ENCODE results near the gene HMGB4.

Gene HMGB4

GRCh38 chr1:33863779-33864178 lies at the start of gene HMGB4:
TSS of gene HMGB4 (plus strand) at chr1:33864079. CDS start at chr1:33864192, 113 bp downstream.
- no peak for DNase-seq

- no peak for DNase-seq
Observed at GRCh38 chr1:33814166-33814565, 49.7 kb upstream of the HMGB4 start.

GRCh38 chr1:33815061-33815460 lies 48.8 kb upstream of the HMGB4 start:
- DNase-seq = no peak

GRCh38 chr1:33818071-33818470 lies 45.8 kb upstream of the HMGB4 start:
- DNase-seq = no peak

GRCh38 chr1:33819290-33819912 lies 44.5 kb upstream of the HMGB4 start:
- DNase-seq = no peak

- no peak for DNase-seq
Observed at GRCh38 chr1:33819913-33820311, 44.0 kb upstream of the HMGB4 start.

- no peak for DNase-seq
Observed at GRCh38 chr1:33820804-33821203, 43.1 kb upstream of the HMGB4 start.

- DNase-seq = no peak
Observed at GRCh38 chr1:33821291-33821690, 42.6 kb upstream of the HMGB4 start.

- DNase-seq = no peak
Observed at GRCh38 chr1:33822396-33822795, 41.5 kb upstream of the HMGB4 start.

DNA sequence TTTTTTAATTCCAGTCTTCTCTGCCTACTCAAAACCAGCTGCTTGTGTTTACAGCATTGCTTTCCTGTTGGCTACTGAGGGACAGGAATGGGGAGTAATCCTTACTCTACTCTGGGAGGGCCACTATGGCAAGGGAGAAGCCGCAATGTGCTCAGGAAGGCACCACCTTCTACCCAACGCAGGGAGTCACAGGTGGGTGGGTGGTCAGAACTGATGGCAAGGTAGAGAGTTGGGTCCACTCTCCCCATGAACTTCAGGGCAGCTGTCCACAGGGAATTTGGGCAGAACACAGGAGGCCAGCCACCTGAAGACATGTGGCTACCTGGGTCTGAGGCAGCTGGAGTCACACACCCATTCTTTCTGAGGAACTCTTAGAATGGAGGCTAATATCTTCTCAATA lies 40.5 kb upstream of the HMGB4 start:
- no peak for DNase-seq

DNA sequence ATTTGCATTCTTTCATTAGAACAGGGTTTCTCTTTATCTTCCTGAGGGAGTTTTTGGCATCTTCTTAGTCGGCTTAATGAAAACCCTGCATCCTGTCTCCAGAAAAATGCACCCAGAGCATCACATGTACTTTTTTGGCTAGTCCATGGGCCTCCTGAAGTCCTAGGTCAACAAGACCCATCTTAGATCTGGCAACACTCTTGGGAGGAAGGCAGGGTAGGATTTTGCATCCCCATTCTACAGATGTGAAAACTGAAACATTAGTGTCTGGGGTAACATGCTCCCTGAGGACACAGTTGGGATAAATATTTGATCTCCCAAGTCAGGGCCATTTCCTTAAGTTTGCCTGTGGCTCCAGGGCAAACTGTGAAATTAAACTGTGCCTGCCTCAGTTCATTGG lies 40.0 kb upstream of the HMGB4 start:
- no peak for DNase-seq

- DNase-seq = no peak
Observed at GRCh38 chr1:33824321-33824720, 39.6 kb upstream of the HMGB4 start.

DNA sequence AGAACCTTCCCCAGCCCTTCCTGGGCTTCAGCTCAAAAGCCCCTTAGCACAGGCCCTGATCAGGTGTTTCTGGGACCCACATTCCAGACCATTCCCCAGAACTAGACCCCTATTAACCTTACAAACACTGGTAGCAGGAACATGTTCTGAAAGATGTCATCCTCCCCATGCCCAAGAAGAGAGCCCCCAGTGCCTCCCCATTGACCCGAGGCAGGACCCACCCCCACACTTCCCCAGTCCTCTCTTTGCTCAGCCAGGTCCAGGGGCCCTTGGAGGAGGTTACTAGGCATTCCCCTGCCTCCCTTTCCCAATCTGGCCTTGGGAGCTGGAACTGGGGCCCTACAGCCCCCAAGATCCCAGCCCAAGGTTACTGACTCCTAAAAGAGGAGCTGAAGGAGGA lies 38.9 kb upstream of the HMGB4 start:
- no peak for DNase-seq

DNA sequence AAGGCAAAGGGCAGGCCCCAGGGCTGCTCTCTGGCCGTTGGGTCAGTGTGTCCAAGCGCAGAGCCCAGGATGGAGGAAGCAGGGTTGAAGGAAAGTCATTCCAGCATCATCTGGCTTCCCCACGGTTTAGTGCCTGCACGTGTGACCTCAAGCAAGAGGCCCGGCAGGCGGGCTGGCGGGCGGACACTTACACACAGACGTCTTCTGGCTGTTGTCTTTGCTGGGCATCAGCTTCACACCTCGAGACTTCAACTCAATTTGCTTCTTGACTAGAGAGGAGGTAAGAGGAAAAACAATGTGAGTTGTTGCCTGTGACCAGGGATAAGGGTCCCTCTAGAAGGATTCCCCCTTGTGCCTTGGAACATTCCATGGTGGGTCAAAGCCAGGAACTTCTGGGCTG lies 38.4 kb upstream of the HMGB4 start:
- no peak for DNase-seq

GRCh38 chr1:33826311-33826710 lies 37.6 kb upstream of the HMGB4 start:
- DNase-seq = no peak

GRCh38 chr1:33826711-33827110 lies 37.2 kb upstream of the HMGB4 start:
- no peak for DNase-seq

GRCh38 chr1:33828059-33828458 lies 35.8 kb upstream of the HMGB4 start:
- DNase-seq = no peak

GRCh38 chr1:33828654-33829053 lies 35.2 kb upstream of the HMGB4 start:
- no peak for DNase-seq

GRCh38 chr1:33836911-33837310 lies 27.0 kb upstream of the HMGB4 start:
- DNase-seq = no peak

DNA sequence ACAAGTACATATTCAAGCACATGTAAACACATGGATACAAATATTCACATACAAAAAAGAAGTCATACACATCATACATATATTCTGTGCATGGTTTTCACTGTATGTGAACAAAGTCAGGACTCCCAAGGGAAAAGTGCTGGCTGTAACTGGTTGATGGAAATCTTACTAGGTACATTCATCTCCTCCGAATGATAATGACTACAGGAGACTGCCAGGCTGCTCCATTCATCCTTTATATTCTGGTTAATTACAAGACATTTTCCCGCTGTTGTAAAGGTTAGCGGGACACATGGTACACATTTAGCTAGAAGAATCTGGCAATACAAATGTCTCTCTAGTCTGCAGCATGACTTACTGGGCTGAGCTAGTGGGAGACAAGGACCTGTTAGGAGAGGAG lies 26.2 kb upstream of the HMGB4 start:
- no peak for DNase-seq

- DNase-seq = no peak
Observed at GRCh38 chr1:33841494-33841893, 22.4 kb upstream of the HMGB4 start.

GRCh38 chr1:33842348-33842747 lies 21.5 kb upstream of the HMGB4 start:
- no peak for DNase-seq

- DNase-seq = no peak
Observed at GRCh38 chr1:33844166-33844565, 19.7 kb upstream of the HMGB4 start.

GRCh38 chr1:33846861-33847260 lies 17.0 kb upstream of the HMGB4 start:
- DNase-seq = no peak

DNA sequence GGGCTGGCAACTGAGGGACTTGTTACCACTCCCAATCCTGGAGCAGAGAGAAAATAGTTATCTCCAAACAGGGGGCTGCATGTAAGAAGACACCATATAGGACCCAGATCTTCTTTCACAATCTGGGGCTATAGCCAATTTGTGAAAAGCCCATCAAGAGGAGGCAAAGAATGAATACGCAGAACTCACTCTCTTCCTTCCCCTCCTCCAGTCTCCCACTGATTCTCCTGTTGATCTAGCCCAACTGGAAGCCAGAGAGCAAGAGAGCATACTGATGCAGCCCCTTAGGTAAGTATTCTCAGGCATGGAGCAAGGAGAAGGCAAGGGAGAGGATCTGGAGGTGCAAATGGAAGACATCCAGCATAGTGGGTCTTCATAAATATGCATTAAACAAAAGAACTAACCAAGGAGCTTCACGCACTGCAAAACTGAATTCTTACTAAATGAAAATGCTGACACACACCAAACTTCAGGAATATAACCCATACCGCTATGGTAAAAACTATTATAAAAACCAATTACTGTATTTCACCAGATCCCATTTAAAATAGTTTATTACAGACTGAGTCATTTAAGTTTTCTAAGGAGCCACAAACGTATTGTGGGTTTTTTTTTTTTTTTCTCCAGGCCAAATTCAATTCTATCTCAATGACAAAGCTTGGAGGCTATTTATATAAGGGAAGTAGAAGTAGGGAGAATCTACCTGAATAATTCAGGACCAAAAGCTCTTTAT lies 15.5 kb upstream of the HMGB4 start:
- no peak for DNase-seq

All from NCI-H2227 treated with DMSO at 0.1 percent for 48 hours (cell line).